Colonic mucosa (tissue), 4 donors: ENCODE results near the gene JMJD1C. TPM values are rescaled to one million over a fixed set of nuclear protein-coding genes. Genes with fewer than 3 reads are reported as not detected.
"Not testable (repeated sequence)": the region's sequence is repeated elsewhere in the genome, so short reads cannot be mapped to it uniquely, and the experiment has no call there.

Source experiments
- DNase-seq: peaks from one replicate; pipeline ENCODE4 v3.0.0-alpha.2; 2020
- H3K27ac ChIP-seq: fragments of 200-600 bp; one replicate; pipeline ENCODE4 v1.8.0; 2021
- H3K27me3 ChIP-seq: fragments of 200-600 bp; one replicate; pipeline ENCODE4 v1.8.0; 2021
- H3K36me3 ChIP-seq: fragments of 200-600 bp; one replicate; pipeline ENCODE4 v1.8.0; 2021
- H3K4me1 ChIP-seq: fragments of 200-600 bp; one replicate; pipeline ENCODE4 v1.8.0; 2021; ENCODE audit warnings: mild to moderate bottlenecking
- H3K4me3 ChIP-seq: fragments of 200-600 bp; one replicate; pipeline ENCODE4 v1.8.0; 2021
- H3K9ac ChIP-seq, 2 donors: one replicate each; pipeline ENCODE4 v1.7.0; 2013; ENCODE audit warnings: control low read depth in 2 of 2, low read depth in 2 of 2, low read length in 2 of 2
- H3K9me3 ChIP-seq: fragments of 200-600 bp; one replicate; pipeline ENCODE4 v1.8.0; 2021
- CTCF ChIP-seq: fragments of 200-600 bp; IDR thresholded peaks from one replicate; pipeline ENCODE4 v1.8.0; 2022; ENCODE audit warnings: antibody characterized with exemption, mild to moderate bottlenecking
- intact Hi-C: fragments of 100-400 bp; cut with DNase I; formaldehyde crosslinking; loops from one replicate; pipeline ENCODE4 v1.14.1; 2022
- total RNA-seq, 2 donors: library from RNA; stranded (reverse); fragmentation: NEBNext Ultra II Directional in 1 of 2; extraction: Animal tissue kit (Norgen Biotek cat#: 25700) in 1 of 2; gene quantifications; one replicate each; pipeline ENCODE4 v1.2.1, GENCODE V29; 2021
- donor health status: healthy.
- donor health status: DM: no; HTN: no; CAD: no.
- donor health status: DM: no; HTN: no; CAD: no.

JMJD1C gene
- total RNA-seq, 2 donors from 2014 or later: 37.7 to 72.2 TPM

- no peaks in the 10 kb centered on the region for H3K4me1 ChIP-seq
- no peak overlapping the region for H3K27ac ChIP-seq
- no peak for DNase-seq
- no peaks in the 10 kb centered on the region for H3K9me3 ChIP-seq
- no peak overlapping the region for H3K9ac ChIP-seq
- H3K4me3 ChIP-seq: no peak overlapping the region
- intact Hi-C loops: no loop called here
- no peak for TF ChIP-seq CTCF
- H3K27me3 ChIP-seq: no peaks in the 10 kb centered on the region
- no peaks in the 10 kb centered on the region for H3K36me3 ChIP-seq
These were observed 31.5 kb upstream of the JMJD1C start for GRCh38 chr10:63497321-63497720.

- H3K27ac ChIP-seq: no peak overlapping the region
- no peaks in the 10 kb centered on the region for H3K36me3 ChIP-seq
- H3K9me3 ChIP-seq: no peaks in the 10 kb centered on the region
- intact Hi-C loops: no loop called here
- no peak overlapping the region for H3K9ac ChIP-seq
- H3K4me3 ChIP-seq: no peak overlapping the region
- no peak for DNase-seq
- H3K27me3 ChIP-seq: no peaks in the 10 kb centered on the region
- TF ChIP-seq CTCF: no peak
- H3K4me1 ChIP-seq: no peaks in the 10 kb centered on the region
These were observed 30.8 kb upstream of the JMJD1C start for GRCh38 chr10:63496561-63496960.

- Histone ChIP-seq H3K4me3 (no peak overlapping the region), H3K4me1 (no peaks in the 10 kb centered on the region), H3K27ac (no peak overlapping the region), H3K27me3 (no peaks in the 10 kb centered on the region), H3K9ac (no peak overlapping the region), H3K36me3 (no peaks in the 10 kb centered on the region), H3K9me3 (no peaks in the 10 kb centered on the region)
- TF ChIP-seq CTCF: no peak
- intact Hi-C loops: no loop called here
- no peak for DNase-seq
These were observed 29.2 kb upstream of the JMJD1C start for GRCh38 chr10:63494951-63495350.

- intact Hi-C loops: no loop called here
- no peak overlapping the region for H3K4me3 ChIP-seq
- no peak for DNase-seq
- H3K4me1 ChIP-seq: no peaks in the 10 kb centered on the region
- H3K9me3 ChIP-seq: no peaks in the 10 kb centered on the region
- no peak overlapping the region for H3K27ac ChIP-seq
- H3K27me3 ChIP-seq: no peaks in the 10 kb centered on the region
- TF ChIP-seq CTCF: no peak
- no peaks in the 10 kb centered on the region for H3K36me3 ChIP-seq
- H3K9ac ChIP-seq: no peak overlapping the region
These were observed 27.2 kb upstream of the JMJD1C start for GRCh38 chr10:63493004-63493403.

- H3K9me3 ChIP-seq, H3K4me1 ChIP-seq, intact Hi-C loops, H3K27ac ChIP-seq, H3K9ac ChIP-seq, H3K27me3 ChIP-seq, H3K36me3 ChIP-seq, H3K4me3 ChIP-seq: not testable (repeated sequence)
- peak; percentile 30 for DNase-seq
These were observed 26.5 kb upstream of the JMJD1C start for GRCh38 chr10:63492317-63492690.

DNA sequence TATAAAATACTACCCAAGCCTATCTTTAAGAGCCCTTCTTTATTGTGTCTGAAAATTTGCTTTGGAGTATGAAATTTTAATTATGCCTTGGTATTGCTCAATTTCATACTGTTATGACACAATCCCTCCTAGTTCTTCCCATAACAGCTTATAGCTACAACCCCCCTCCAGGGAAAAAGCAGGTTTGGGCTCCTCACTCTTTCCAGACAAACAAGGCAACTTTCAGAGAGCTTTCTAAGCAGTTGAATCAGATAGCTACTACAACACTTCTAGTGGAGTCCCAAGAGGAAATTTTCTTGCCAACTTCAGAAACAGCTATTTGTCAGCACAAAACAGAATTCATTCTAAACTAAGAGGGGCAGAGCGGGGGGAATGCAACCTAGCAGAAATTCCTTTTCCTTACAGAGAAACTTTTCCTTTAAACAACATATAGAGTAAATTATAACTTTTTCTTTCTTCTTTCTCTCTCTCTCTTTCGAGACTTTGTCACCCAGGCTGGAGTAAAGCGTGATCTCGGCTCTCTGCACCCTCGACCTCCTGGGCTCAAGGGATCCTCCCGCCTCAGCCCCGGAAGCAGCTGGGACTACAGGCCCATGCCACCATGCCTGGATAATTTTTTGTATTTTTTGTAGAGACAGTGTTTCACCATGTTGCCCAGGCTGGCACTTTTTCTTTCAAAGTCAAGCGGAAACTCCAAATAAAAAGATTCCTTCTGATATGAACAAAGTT, 26.0 kb upstream of the JMJD1C start:
- intact Hi-C loops: no loop called here
- Histone ChIP-seq H3K36me3 (no peaks in the 10 kb centered on the region), H3K4me1 (no peaks in the 10 kb centered on the region), H3K9ac (no peak overlapping the region), H3K27me3 (no peaks in the 10 kb centered on the region), H3K27ac (no peak overlapping the region), H3K4me3 (no peak overlapping the region), H3K9me3 (no peaks in the 10 kb centered on the region)
- no peak for TF ChIP-seq CTCF
- no peak for DNase-seq
